Measurements from ENCODE around the gene RLN2.

DNA sequence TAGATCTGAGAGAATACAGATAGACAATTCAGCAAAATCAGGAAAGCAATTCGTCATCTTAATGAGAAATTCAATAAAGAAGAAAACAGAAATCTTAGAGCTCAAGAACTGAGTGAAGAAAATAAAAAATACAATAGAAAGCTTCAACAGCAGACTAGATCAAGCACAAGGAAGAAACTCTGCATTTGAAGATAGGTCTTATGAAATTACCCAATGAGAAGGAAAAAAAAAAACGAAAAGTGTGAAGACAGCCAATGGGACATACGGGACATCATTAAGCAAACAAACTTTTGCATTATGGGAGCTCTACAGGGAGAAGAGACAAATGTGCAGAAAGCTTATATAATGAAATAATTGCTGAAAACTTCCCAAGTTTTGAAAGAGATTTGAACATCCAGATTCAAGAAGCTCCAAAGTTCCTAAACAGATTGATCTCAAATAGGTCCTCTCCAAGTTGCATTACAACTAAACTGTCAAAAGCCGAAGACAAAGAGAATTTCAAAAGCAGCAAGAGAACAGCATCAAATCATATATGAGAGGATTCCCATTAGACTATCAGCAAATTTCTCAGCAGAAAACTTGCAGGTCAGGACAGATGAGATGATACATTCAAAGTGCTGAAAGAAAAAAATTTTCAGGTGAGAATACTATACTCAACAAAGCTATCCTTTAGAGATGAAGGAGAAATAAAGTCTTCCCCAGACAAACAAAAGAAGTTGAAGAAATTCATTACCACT lies 10.8 kb upstream of the RLN2 start:
- TF ChIP-seq, protein P1, sequence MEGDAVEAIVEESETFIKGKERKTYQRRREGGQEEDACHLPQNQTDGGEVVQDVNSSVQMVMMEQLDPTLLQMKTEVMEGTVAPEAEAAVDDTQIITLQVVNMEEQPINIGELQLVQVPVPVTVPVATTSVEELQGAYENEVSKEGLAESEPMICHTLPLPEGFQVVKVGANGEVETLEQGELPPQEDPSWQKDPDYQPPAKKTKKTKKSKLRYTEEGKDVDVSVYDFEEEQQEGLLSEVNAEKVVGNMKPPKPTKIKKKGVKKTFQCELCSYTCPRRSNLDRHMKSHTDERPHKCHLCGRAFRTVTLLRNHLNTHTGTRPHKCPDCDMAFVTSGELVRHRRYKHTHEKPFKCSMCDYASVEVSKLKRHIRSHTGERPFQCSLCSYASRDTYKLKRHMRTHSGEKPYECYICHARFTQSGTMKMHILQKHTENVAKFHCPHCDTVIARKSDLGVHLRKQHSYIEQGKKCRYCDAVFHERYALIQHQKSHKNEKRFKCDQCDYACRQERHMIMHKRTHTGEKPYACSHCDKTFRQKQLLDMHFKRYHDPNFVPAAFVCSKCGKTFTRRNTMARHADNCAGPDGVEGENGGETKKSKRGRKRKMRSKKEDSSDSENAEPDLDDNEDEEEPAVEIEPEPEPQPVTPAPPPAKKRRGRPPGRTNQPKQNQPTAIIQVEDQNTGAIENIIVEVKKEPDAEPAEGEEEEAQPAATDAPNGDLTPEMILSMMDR (IDR thresholded peaks at IDR 0.05) = no peak
- no peak for TF ChIP-seq POLR2A (IDR thresholded peaks at IDR 0.05)

Measured in esophagus squamous epithelium (tissue), 4 donors.